GM19455 (cell line): ENCODE measurements around the gene KCNC3.

Experiments used
- ATAC-seq: cut with Tn5 transposase; IDR thresholded peaks from one replicate; pipeline ENCODE4 v1.9.1; 2021; ENCODE audit not compliant: unreplicated experiment

KCNC3 gene

DNA sequence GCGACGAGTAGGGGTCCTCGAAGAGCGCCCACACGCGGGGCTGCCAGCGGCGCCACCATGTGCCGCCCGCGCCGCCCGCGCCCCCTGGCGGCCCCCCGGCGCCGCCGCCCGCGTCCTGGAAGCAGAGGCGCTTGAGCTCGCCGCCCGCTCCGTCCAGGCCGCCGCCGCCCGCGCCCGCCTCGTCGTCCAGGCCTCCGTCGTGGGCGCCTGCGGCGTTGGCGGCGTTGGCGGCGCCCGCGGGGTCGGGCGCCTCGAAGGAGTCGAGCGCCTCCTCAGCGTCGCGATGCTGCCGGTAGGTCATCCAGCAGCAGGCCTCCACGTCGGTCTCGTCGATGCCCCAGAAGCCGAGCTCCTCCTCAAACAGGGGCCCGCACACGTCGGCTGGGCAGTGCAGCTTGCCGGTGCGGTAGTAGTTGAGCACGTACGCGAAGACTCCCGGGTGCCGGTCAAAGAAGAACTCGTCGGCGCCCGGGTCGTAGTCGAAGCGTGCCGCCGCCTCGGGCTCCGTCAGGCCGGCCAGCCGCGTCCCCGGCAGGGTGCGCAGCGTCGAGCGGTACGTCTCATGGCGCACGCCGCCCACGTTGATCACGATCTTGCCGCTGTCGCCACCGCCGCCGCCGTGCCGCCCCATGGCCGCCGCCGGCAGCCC is 829 bp downstream of the KCNC3 start:
- ATAC-seq, result no peak

DNA sequence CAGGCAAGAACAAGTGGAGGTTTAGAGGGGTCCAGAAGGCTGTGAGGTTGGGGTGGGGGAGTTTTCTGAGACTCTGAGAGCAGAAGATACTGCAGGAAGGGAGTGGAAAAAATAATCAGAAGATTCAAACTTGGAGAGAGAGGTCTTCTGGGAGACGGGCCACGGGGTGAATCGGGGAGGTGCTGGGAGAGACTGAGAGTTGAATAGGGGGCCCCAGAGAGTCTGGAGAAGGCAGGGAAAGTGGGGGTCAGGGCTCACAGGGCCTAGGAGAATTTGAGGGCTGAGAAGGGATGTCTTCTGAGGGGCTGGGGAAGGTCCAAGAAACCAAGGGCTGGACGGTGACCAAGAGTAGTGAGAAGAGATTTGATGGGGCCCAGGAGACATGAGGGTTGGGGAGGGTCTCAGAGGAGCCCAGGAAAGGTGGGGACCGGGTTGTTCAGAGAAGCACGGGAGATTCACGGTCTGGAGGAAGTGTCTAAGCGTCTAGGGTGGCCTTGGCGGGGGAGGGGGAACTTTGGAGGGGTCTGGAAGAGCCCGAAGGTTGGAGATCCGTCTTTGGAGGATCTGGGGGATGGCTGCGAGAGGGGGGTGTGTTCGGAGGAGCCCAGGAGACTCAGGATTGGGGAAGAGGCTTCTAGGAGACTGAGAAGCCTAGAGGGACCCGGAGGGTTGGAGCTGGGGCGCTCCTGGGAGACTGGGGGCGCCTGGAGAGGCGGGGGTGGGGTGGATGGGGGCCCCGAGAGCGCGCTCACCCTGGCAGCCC is 1.5 kb downstream of the KCNC3 start:
- ATAC-seq, result no peak

- no peak for ATAC-seq
Observed at GRCh38 chr19:50327013-50327412, 2.2 kb downstream of the KCNC3 start.

DNA sequence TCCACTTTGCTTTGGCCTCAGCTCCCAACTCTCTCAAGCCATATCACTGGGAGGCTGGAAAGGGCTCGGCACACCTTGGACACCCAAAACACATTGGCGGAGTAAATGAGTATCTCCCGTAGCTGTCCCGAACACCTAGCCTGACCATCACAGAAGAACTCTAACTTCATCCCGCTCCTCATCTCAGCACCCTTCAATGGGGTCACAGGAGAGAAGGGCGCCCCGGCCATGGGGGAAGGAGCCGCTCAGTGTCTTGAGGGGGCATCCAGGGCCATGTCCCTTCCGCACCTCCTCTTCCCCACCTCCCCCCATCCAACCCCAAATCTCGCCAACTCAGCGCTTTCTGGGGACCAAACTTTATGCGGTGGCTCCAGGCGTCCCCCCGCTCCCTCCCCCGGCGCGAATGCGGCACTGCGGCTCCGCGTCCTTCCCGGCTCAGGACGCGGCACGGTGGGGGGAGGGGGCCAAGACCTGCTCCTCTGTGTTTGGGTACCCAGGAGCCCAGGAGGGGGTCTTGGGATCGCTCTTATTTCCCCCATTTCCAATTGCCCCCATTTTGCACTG is 3.0 kb downstream of the KCNC3 start:
- no peak for ATAC-seq

DNA sequence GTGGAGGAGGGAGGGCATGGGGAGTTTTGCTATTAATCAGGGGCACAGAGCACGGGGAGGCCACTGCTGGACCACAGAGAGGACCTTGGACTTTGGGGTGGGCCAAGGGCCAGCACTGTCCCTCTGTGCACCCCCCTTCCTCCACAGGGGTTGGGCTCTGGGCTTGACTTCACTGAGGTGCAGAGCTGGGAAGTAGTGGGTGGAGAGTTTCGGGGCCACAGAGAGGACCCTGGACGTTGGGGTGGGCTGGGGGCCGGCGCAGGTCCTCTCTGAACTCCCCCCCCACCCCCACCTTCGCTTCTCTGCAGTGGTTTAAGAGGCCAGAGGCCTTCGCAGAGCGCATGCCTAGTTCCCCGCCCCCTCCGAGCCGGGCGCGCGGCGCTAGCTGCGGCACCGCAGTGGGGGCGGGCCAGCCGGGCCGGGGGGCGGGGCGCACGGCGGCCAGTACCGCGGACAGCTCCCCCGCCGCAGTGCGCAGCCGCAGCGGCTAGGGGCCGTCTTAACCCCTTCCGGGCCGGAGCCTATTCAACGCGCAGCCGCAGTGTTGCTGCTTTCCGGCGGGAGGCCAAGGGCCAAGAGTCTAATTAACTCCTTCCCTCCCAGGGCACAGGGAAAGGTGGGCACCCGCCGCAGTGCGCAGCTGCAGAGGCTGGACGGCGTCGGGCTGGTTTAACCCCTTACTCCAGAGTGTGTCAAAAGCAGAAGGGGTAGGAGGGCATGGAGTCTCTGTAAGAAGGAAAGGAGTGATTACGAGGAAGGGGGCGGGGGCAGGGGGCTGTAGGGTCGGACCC is 3.7 kb downstream of the KCNC3 start:
- no peak for ATAC-seq

GRCh38 chr19:50324331-50324730 is 4.8 kb downstream of the KCNC3 start:
- ATAC-seq, result no peak

- ATAC-seq, result no peak
Observed at GRCh38 chr19:50323782-50324133, 5.4 kb downstream of the KCNC3 start.

DNA sequence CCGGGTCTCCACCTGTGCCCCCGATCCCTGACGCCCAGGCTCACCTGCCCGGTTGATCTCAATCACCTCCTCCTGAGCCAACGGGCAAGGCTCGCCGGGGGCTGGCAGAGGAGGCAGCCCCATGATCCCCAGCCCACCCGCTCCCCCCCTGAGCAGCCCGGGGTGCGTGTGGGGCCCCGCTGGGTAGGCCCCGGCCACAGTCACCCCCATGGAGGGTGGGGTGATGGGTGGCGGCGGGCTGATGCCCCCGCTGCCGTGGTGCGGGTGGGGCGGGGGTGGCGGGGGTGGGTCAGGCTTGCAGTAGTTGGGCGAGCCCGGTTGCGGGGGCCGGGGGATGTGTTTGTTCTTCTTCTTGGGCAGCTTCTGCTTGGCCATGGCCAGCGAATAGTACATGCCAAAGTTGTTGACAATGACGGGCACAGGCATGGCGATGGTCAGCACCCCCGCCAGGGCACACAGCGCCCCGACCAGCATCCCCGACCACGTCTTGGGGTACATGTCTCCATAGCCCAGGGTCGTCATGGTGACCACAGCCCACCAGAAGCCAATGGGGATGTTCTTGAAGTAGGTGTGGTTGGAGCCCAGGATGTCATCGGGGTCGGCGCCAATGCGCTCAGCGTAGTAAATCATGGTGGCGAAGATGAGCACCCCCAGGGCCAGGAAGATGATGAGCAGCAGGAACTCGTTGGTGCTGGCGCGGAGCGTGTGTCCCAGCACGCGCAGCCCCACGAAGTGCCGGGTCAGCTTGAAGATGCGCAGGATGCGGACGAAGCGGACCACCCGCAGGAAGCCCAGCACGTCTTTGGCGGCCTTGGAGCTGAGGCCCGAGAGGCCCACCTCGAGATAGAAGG is 6.0 kb downstream of the KCNC3 start:
- no peak for ATAC-seq

DNA sequence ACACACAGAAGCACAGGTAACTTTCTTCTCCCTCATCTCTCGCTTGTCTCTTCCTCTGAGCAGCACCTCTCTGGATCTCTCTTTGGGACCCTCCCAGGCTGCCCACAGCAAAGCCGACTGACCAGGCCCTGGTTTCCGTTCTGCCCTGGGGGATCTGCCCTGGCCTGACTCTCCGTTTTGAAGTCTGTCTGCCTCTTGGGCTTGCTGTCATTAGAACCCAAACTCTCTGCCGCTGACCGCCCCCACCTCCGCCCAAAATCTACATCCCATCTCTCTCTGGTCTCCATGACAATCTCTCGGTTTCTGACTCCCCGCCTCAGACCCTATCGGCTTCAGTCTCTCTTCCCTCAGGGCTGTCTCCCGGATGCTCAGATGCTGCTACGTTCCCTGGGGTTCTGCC is 6.9 kb downstream of the KCNC3 start:
- ATAC-seq, result no peak

- no peak for ATAC-seq
Observed at GRCh38 chr19:50321831-50322230, 7.3 kb downstream of the KCNC3 start.

DNA sequence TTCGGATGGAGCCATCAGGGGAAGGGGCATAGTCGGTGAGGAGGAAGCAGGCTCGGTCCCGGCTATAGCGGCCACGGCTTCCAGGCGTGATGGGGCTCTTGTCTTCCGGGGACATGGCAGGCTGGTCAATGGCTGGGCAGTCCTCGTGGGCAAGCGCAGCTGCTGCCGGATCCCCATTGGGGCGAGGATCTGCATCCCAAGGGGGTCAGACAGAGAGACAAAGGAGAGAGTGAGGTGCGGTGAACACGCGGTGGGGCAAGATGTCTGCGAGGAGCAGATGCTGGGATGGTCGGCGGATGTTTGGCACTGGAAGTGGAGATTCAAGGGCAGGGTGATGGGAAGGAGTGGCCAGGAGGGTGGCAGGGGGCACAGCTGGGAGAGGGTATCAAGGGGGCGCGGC is 8.6 kb downstream of the KCNC3 start:
- no peak for ATAC-seq

- ATAC-seq, result no peak
Observed at GRCh38 chr19:50320051-50320450, 9.1 kb downstream of the KCNC3 start.

GRCh38 chr19:50319156-50319555 is 10.0 kb downstream of the KCNC3 start:
- ATAC-seq, result no peak

GRCh38 chr19:50318438-50318837 is 10.7 kb downstream of the KCNC3 start:
- ATAC-seq, result no peak

GRCh38 chr19:50317115-50317514 is 12.1 kb downstream of the KCNC3 start:
- no peak for ATAC-seq

- ATAC-seq, result no peak
Observed at GRCh38 chr19:50315773-50316448, 13.3 kb downstream of the KCNC3 start.

GRCh38 chr19:50314724-50315708 is 14.2 kb downstream of the KCNC3 start:
- no peak for ATAC-seq

GRCh38 chr19:50313812-50314536 is 15.2 kb downstream of the KCNC3 start:
- no peak for ATAC-seq
